B cell (primary cell): ENCODE results near the gene SGPL1.

Source experiments
- EZH2 ChIP-seq: IDR thresholded peaks from 2 replicates; pipeline ENCODE4 v1.6.1; 2012; ENCODE audit warnings: borderline replicate concordance, low read depth, mild to moderate bottlenecking, moderate library complexity, low read length; ENCODE audit not compliant: insufficient read depth, poor library complexity, severe bottlenecking
- TF ChIP-seq, protein P1 (sequence below): fragments of 200-600 bp; IDR thresholded peaks from one replicate; pipeline ENCODE4 v1.8.0; 2022; ENCODE audit warnings: antibody characterized with exemption, mild to moderate bottlenecking

DNA sequence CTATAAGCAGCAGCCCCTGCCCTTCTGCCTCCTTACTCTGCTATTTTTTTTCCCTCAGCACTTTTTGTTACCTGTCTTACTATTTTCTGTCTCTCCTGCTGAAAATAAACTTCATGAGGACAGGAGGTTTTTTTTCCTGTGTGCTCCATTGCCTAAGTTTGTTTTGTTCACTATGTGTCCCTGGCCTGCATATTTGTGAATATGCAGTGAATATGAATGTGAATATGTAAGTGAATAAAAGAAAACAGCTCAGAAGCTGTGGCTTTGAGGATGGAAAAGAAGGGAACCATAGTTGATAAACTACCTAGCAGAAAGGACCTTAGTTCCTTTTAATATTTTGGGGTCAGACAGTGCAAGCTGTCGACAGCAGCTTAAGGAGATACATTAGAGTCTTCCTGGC is 37.7 kb downstream of the SGPL1 start:
- TF ChIP-seq, protein P1, sequence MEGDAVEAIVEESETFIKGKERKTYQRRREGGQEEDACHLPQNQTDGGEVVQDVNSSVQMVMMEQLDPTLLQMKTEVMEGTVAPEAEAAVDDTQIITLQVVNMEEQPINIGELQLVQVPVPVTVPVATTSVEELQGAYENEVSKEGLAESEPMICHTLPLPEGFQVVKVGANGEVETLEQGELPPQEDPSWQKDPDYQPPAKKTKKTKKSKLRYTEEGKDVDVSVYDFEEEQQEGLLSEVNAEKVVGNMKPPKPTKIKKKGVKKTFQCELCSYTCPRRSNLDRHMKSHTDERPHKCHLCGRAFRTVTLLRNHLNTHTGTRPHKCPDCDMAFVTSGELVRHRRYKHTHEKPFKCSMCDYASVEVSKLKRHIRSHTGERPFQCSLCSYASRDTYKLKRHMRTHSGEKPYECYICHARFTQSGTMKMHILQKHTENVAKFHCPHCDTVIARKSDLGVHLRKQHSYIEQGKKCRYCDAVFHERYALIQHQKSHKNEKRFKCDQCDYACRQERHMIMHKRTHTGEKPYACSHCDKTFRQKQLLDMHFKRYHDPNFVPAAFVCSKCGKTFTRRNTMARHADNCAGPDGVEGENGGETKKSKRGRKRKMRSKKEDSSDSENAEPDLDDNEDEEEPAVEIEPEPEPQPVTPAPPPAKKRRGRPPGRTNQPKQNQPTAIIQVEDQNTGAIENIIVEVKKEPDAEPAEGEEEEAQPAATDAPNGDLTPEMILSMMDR = no peak
- TF ChIP-seq EZH2 = no peak
